ENCODE results near the gene PSD2. TPM values are rescaled to one million over a fixed set of nuclear protein-coding genes. Genes with fewer than 3 reads are reported as not detected.

PSD2 gene
- total RNA-seq, 4 donors from 2014 or later, result under 0.01 to 0.17 (median 0.13) TPM; not detected in 1

GRCh38 chr5:139760066-139761056 lies 35.2 kb upstream of the PSD2 start:
- H3K4me1 ChIP-seq, result peaks cover 9 to 26% (median 21%) of the 10 kb centered on the region in 4 donors
- H3K9me3 ChIP-seq, result no peaks in the 10 kb centered on the region
- no peaks in the 10 kb centered on the region for H3K36me3 ChIP-seq
- 81% methylated on average over 5 of the region's 6 CpGs for WGBS
- TF ChIP-seq POLR2A (IDR thresholded peaks at IDR 0.05; ENCODE audit: low read depth), result no peak
- no peak for TF ChIP-seq EP300 (IDR thresholded peaks at IDR 0.05)
- TF ChIP-seq CTCF (IDR thresholded peaks at IDR 0.05), result no peak
- no peak for TF ChIP-seq POLR2AphosphoS5 (IDR thresholded peaks at IDR 0.05)
- no peak overlapping the region for H3K4me3 ChIP-seq
- no peak for DNase-seq (ENCODE audit: extremely low spot score)
- peaks cover 0 to 52% (median 29%) of the 10 kb centered on the region in 4 donors for H3K27me3 ChIP-seq
- H3K27ac ChIP-seq (replicated peaks in 1 of 4), result no peak overlapping the region
- intact Hi-C loops (cut with DNase I), result no loop called here

GRCh38 chr5:139761057-139761450 lies 34.6 kb upstream of the PSD2 start:
- DNase-seq (ENCODE audit: extremely low spot score), result no peak
- Histone ChIP-seq H3K36me3 (no peaks in the 10 kb centered on the region), H3K27me3 (peaks cover 0 to 46% (median 22%) of the 10 kb centered on the region in 4 donors), H3K27ac (replicated peaks in 1 of 4) (no peak overlapping the region), H3K4me3 (no peak overlapping the region), H3K4me1 (peaks cover 2 to 26% (median 20%) of the 10 kb centered on the region in 4 donors), H3K9me3 (no peaks in the 10 kb centered on the region)
- WGBS, result 97% methylated on average over 3 of the region's 3 CpGs
- intact Hi-C loops (cut with DNase I), result no loop called here
- TF ChIP-seq POLR2A (IDR thresholded peaks at IDR 0.05; ENCODE audit: low read depth) (no peak), CTCF (IDR thresholded peaks at IDR 0.05) (no peak), POLR2AphosphoS5 (IDR thresholded peaks at IDR 0.05) (no peak), EP300 (IDR thresholded peaks at IDR 0.05) (no peak)

- no peak for DNase-seq (ENCODE audit: extremely low spot score)
- no peaks in the 10 kb centered on the region for H3K36me3 ChIP-seq
- TF ChIP-seq CTCF (IDR thresholded peaks at IDR 0.05) (no peak), POLR2A (IDR thresholded peaks at IDR 0.05; ENCODE audit: low read depth) (no peak), EP300 (IDR thresholded peaks at IDR 0.05) (no peak), POLR2AphosphoS5 (IDR thresholded peaks at IDR 0.05) (no peak)
- no peaks in the 10 kb centered on the region for H3K9me3 ChIP-seq
- intact Hi-C loops (cut with DNase I), result no loop called here
- no peak overlapping the region for H3K27ac ChIP-seq (replicated peaks in 1 of 4)
- peaks cover 0 to 42% (median 18%) of the 10 kb centered on the region in 4 donors for H3K27me3 ChIP-seq
- H3K4me1 ChIP-seq, result peaks cover 0 to 23% (median 16%) of the 10 kb centered on the region in 4 donors
- no peak overlapping the region for H3K4me3 ChIP-seq
- WGBS, result 72% methylated on average over 4 of the region's 4 CpGs
Measured at GRCh38 chr5:139761501-139761900, 34.1 kb upstream of the PSD2 start.

- H3K27ac ChIP-seq (replicated peaks in 1 of 4), result no peak overlapping the region
- intact Hi-C loops (cut with DNase I), result no loop called here
- no peak for TF ChIP-seq POLR2A (IDR thresholded peaks at IDR 0.05; ENCODE audit: low read depth)
- no peak for TF ChIP-seq CTCF (IDR thresholded peaks at IDR 0.05)
- no peak for TF ChIP-seq EP300 (IDR thresholded peaks at IDR 0.05)
- no peak overlapping the region for H3K4me3 ChIP-seq
- DNase-seq (ENCODE audit: extremely low spot score), result no peak
- H3K9me3 ChIP-seq, result no peaks in the 10 kb centered on the region
- H3K36me3 ChIP-seq, result no peaks in the 10 kb centered on the region
- H3K4me1 ChIP-seq, result peaks cover 1 to 24% (median 17%) of the 10 kb centered on the region in 4 donors
- 86% methylated on average over 10 of the region's 10 CpGs for WGBS
- H3K27me3 ChIP-seq, result peaks cover 0 to 34% (median 14%) of the 10 kb centered on the region in 4 donors
Measured at GRCh38 chr5:139762615-139763170, 32.9 kb upstream of the PSD2 start.

All from esophagus muscularis mucosa (tissue), 4 donors.